GM20431 (cell line): ENCODE measurements around the gene LTBP3.

ENCODE experiments used
- in situ Hi-C: fragments of 300-500 bp; cut with MseI, MboI; formaldehyde crosslinking; loops from one replicate; pipeline ENCODE4 v1.15.0; 2020; ENCODE audit warnings: low sequenced_read_pairs; ENCODE audit not compliant: unreplicated experiment

The LTBP3 gene

GRCh38 chr11:65555693-65556231, 2.4 kb downstream of the LTBP3 start:
- in situ Hi-C loops = no loop called here

GRCh38 chr11:65554842-65555430, 3.2 kb downstream of the LTBP3 start:
- in situ Hi-C loops = no loop called here

- in situ Hi-C loops = no loop called here
Observed at GRCh38 chr11:65554057-65554818, 3.9 kb downstream of the LTBP3 start.

GRCh38 chr11:65553301-65554001, 4.7 kb downstream of the LTBP3 start:
- in situ Hi-C loops = no loop called here

- in situ Hi-C loops = no loop called here
Observed at GRCh38 chr11:65552388-65552951, 5.7 kb downstream of the LTBP3 start.

GRCh38 chr11:65551572-65552387, 6.4 kb downstream of the LTBP3 start:
- in situ Hi-C loops = no loop called here

- in situ Hi-C loops = no loop called here
Observed at GRCh38 chr11:65549096-65549495, 9.1 kb downstream of the LTBP3 start.

GRCh38 chr11:65548395-65548794, 9.8 kb downstream of the LTBP3 start:
- in situ Hi-C loops = no loop called here

- in situ Hi-C loops = no loop called here
Observed at GRCh38 chr11:65547446-65548125, 10.6 kb downstream of the LTBP3 start.

GRCh38 chr11:65546217-65546958, 11.8 kb downstream of the LTBP3 start:
- in situ Hi-C loops = no loop called here

GRCh38 chr11:65545853-65546216, 12.3 kb downstream of the LTBP3 start:
- in situ Hi-C loops = no loop called here

- in situ Hi-C loops = no loop called here
Observed at GRCh38 chr11:65542738-65543390, 15.3 kb downstream of the LTBP3 start.

GRCh38 chr11:65541093-65541982, 16.8 kb downstream of the LTBP3 start:
- in situ Hi-C loops = no loop called here

- in situ Hi-C loops = no loop called here
Observed at GRCh38 chr11:65540290-65541092, 17.7 kb downstream of the LTBP3 start.

- in situ Hi-C loops = no loop called here
Observed at GRCh38 chr11:65539744-65540289, 18.3 kb downstream of the LTBP3 start.
